ENCODE measurements around the gene OSBPL3. TPM values are rescaled to one million over a fixed set of nuclear protein-coding genes. Genes with fewer than 3 reads are reported as not detected.

The OSBPL3 gene
- total RNA-seq, 2 experiments from 2014 or later = 44.6 to 45.7 TPM

- H3K4me3 Mint-ChIP-seq = no peak overlapping the region
- no peaks in the 10 kb centered on the region for H3K36me3 Mint-ChIP-seq (ENCODE audit: low read depth)
- H3K27me3 Mint-ChIP-seq = peaks cover 24% of the 10 kb centered on the region
- POLR2A ChIA-PET = interaction anchor here (1.7 kb wide), 1 partner anchor 372 kb away, joined by 6 read pairs; no protein-coding TSS in a partner anchor
- peaks cover 25% of the 10 kb centered on the region for H3K4me1 Mint-ChIP-seq (ENCODE audit: low read depth)
- TF ChIP-seq CTCF (IDR thresholded peaks at IDR 0.05) = no peak
- no peak overlapping the region for H3K27ac Mint-ChIP-seq
- no peaks in the 10 kb centered on the region for H3K9me3 Mint-ChIP-seq
- intact Hi-C loops (cut with micrococcal nuclease) = loop anchor here (10.0 kb wide), 1 partner anchor 177 kb away; the partner anchor contains the start of gene PALS2
- ATAC-seq (no peak), DNase-seq (no peak)
- CTCF ChIA-PET = interaction anchor here (1.2 kb wide), 1 partner anchor 11 kb away, joined by 5 read pairs; no protein-coding TSS in a partner anchor
These were observed 227.7 kb downstream of the OSBPL3 start for GRCh38 chr7:24752073-24752800.

GRCh38 chr7:24751484-24751883 lies 228.5 kb downstream of the OSBPL3 start:
- POLR2A ChIA-PET = interaction anchor here (1.7 kb wide), 1 partner anchor 373 kb away, joined by 6 read pairs; no protein-coding TSS in a partner anchor
- Mint-ChIP-seq H3K36me3 (ENCODE audit: low read depth) (no peaks in the 10 kb centered on the region), H3K27ac (no peak overlapping the region), H3K9me3 (no peaks in the 10 kb centered on the region), H3K4me3 (no peak overlapping the region), H3K27me3 (peaks cover 24% of the 10 kb centered on the region), H3K4me1 (ENCODE audit: low read depth) (peaks cover 22% of the 10 kb centered on the region)
- CTCF ChIA-PET = no interaction called here
- DNase-seq (no peak), ATAC-seq (no peak)
- intact Hi-C loops (cut with micrococcal nuclease) = loop anchor here (10.0 kb wide), 1 partner anchor 177 kb away; the partner anchor contains the start of gene PALS2
- no peak for TF ChIP-seq CTCF (IDR thresholded peaks at IDR 0.05)

GRCh38 chr7:24750441-24751055 lies 229.4 kb downstream of the OSBPL3 start:
- DNase-seq = no peak
- peaks cover 30% of the 10 kb centered on the region for H3K27me3 Mint-ChIP-seq
- CTCF ChIA-PET = interaction anchor here (0.9 to 3.1 kb wide), 2 partner anchors 70 to 348 kb away, joined by 3 to 11 read pairs; no protein-coding TSS in a partner anchor
- POLR2A ChIA-PET = interaction anchor here (1.7 kb wide), 1 partner anchor 374 kb away, joined by 6 read pairs; no protein-coding TSS in a partner anchor
- no peaks in the 10 kb centered on the region for H3K9me3 Mint-ChIP-seq
- intact Hi-C loops (cut with micrococcal nuclease) = loop anchor here (10.0 kb wide), 1 partner anchor 176 kb away; the partner anchor contains the start of gene PALS2
- ATAC-seq = no peak
- no peak overlapping the region for H3K27ac Mint-ChIP-seq
- no peaks in the 10 kb centered on the region for H3K36me3 Mint-ChIP-seq (ENCODE audit: low read depth)
- no peak overlapping the region for H3K4me3 Mint-ChIP-seq
- no peak for TF ChIP-seq CTCF (IDR thresholded peaks at IDR 0.05)
- H3K4me1 Mint-ChIP-seq (ENCODE audit: low read depth) = peaks cover 13% of the 10 kb centered on the region

- no peak for ATAC-seq
- POLR2A ChIA-PET = no interaction called here
- intact Hi-C loops (cut with micrococcal nuclease) = no loop called here
These were observed 231.5 kb downstream of the OSBPL3 start for GRCh38 chr7:24748521-24748920.

More at GRCh38 chr7:24748521-24748920, 231.5 kb downstream of the OSBPL3 start:
- no peak for DNase-seq
- CTCF ChIA-PET = interaction anchor here (1.4 to 3.1 kb wide), 3 partner anchors 10 to 350 kb away, joined by 3 to 11 read pairs (median 4); no protein-coding TSS in a partner anchor
- Mint-ChIP-seq H3K9me3 (no peaks in the 10 kb centered on the region), H3K4me3 (no peak overlapping the region), H3K27ac (no peak overlapping the region), H3K27me3 (peaks cover 31% of the 10 kb centered on the region), H3K4me1 (ENCODE audit: low read depth) (no peaks in the 10 kb centered on the region), H3K36me3 (ENCODE audit: low read depth) (no peaks in the 10 kb centered on the region)
- no peak for TF ChIP-seq CTCF (IDR thresholded peaks at IDR 0.05)

Other genes with a start within 250 kb of the OSBPL3 start
- gene GSDME, start 222.7 kb downstream of the OSBPL3 start, total RNA-seq = 1 to 10 TPM; 5.2 to 6.1 TPM
- gene CYCS, start 145.1 kb upstream of the OSBPL3 start, total RNA-seq = 100 to 1,000 TPM; 266 TPM
- gene NPVF, start 248.3 kb upstream of the OSBPL3 start, total RNA-seq = not detected

All from activated CD8-positive, alpha-beta T cell treated with anti-CD3 and anti-CD28 coated beads for 36 hours (primary cell).